Activated CD4-positive, alpha-beta T cell treated with anti-CD3 and anti-CD28 coated beads for 1 hour (primary cell): ENCODE results near the gene TRIM65.

ENCODE experiments used
- DNase-seq: peaks from one replicate; pipeline ENCODE4 v3.0.0-alpha.2; 2020

Gene TRIM65

GRCh38 chr17:75915268-75915667, 18.5 kb upstream of the TRIM65 start:
- DNase-seq: no peak

GRCh38 chr17:75914643-75915267, 18.0 kb upstream of the TRIM65 start:
- DNase-seq: no peak

GRCh38 chr17:75913537-75914210, 16.9 kb upstream of the TRIM65 start:
- DNase-seq: no peak

- DNase-seq: no peak
These were observed 13.9 kb upstream of the TRIM65 start for GRCh38 chr17:75910699-75911098.

GRCh38 chr17:75909812-75910274, 13.1 kb upstream of the TRIM65 start:
- DNase-seq: no peak

- DNase-seq: no peak
These were observed 12.5 kb upstream of the TRIM65 start for GRCh38 chr17:75909051-75909811.

GRCh38 chr17:75908201-75908600, 11.4 kb upstream of the TRIM65 start:
- no peak for DNase-seq

- DNase-seq: no peak
These were observed 9.6 kb upstream of the TRIM65 start for GRCh38 chr17:75906143-75906884.

GRCh38 chr17:75904749-75905521, 8.2 kb upstream of the TRIM65 start, which contains the start of gene MRPL38:
TSS of gene MRPL38 (minus strand) at chr17:75904884. CDS start at chr17:75904875, 9 bp downstream.
- peak; percentile 87 for DNase-seq

- no peak for DNase-seq
These were observed 5.7 kb upstream of the TRIM65 start for GRCh38 chr17:75902406-75902805.

- DNase-seq: no peak
These were observed 5.0 kb upstream of the TRIM65 start for GRCh38 chr17:75901727-75902126.

GRCh38 chr17:75900691-75901533, 4.2 kb upstream of the TRIM65 start:
- no peak for DNase-seq

GRCh38 chr17:75899767-75900468, 3.2 kb upstream of the TRIM65 start:
- no peak for DNase-seq

GRCh38 chr17:75899353-75899752, 2.6 kb upstream of the TRIM65 start:
- DNase-seq: no peak

GRCh38 chr17:75898791-75899190, 2.0 kb upstream of the TRIM65 start:
- no peak for DNase-seq

- DNase-seq: no peak
These were observed 1.3 kb upstream of the TRIM65 start for GRCh38 chr17:75898065-75898464.

- no peak for DNase-seq
These were observed 639 bp upstream of the TRIM65 start for GRCh38 chr17:75897160-75898019.

GRCh38 chr17:75895370-75896155, 1.2 kb downstream of the TRIM65 start:
- no peak for DNase-seq
